ENCODE data around the gene CCDC126.
"Not testable (repeated sequence)": the region's sequence is repeated elsewhere in the genome, so short reads cannot be mapped to it uniquely, and the experiment has no call there.

Gene CCDC126

GRCh38 chr7:23658831-23659427 lies 61.7 kb downstream of the CCDC126 start:
- no peaks in the 10 kb centered on the region for H3K36me3 ChIP-seq (replicated peaks)
- no peaks in the 10 kb centered on the region for H3K27me3 ChIP-seq (ENCODE audit: low read depth)
- in situ Hi-C loops (cut with MboI; ENCODE audit: low sequenced_read_pairs) = no loop called here

GRCh38 chr7:23661385-23661784 lies 64.2 kb downstream of the CCDC126 start:
- Histone ChIP-seq H3K27me3 (ENCODE audit: low read depth) (no peaks in the 10 kb centered on the region), H3K4me3 (no peak overlapping the region), H3K4me1 (no peaks in the 10 kb centered on the region), H3K36me3 (replicated peaks) (no peaks in the 10 kb centered on the region), H3K9me3 (peaks cover 5% of the 10 kb centered on the region; the same call in 1 of the 2 replicates)
- in situ Hi-C loops (cut with MboI; ENCODE audit: low sequenced_read_pairs) = no loop called here
- no peak for DNase-seq (ENCODE audit: low spot score in 2 of 2)

More at GRCh38 chr7:23658831-23659427, 61.7 kb downstream of the CCDC126 start:
- peaks cover 5% of the 10 kb centered on the region; the same call in 1 of the 2 replicates for H3K9me3 ChIP-seq
- no peak for DNase-seq (ENCODE audit: low spot score in 2 of 2)
- H3K4me1 ChIP-seq = no peaks in the 10 kb centered on the region
- H3K4me3 ChIP-seq = no peak overlapping the region

GRCh38 chr7:23662124-23662983 lies 65.2 kb downstream of the CCDC126 start:
- no peak overlapping the region for H3K4me3 ChIP-seq
- no peaks in the 10 kb centered on the region for H3K4me1 ChIP-seq
- H3K27me3 ChIP-seq (ENCODE audit: low read depth) = no peaks in the 10 kb centered on the region
- in situ Hi-C loops (cut with MboI; ENCODE audit: low sequenced_read_pairs) = no loop called here
- H3K36me3 ChIP-seq (replicated peaks) = no peaks in the 10 kb centered on the region
- peaks cover 5% of the 10 kb centered on the region; the same call in 1 of the 2 replicates for H3K9me3 ChIP-seq
- DNase-seq (ENCODE audit: low spot score in 2 of 2) = no peak

GRCh38 chr7:23662984-23663313 lies 65.8 kb downstream of the CCDC126 start:
- Histone ChIP-seq H3K27me3 (ENCODE audit: low read depth) (no peaks in the 10 kb centered on the region), H3K36me3 (replicated peaks) (no peaks in the 10 kb centered on the region), H3K4me3 (no peak overlapping the region), H3K4me1 (no peaks in the 10 kb centered on the region), H3K9me3 (peaks cover 5% of the 10 kb centered on the region; the same call in 1 of the 2 replicates)
- in situ Hi-C loops (cut with MboI; ENCODE audit: low sequenced_read_pairs) = no loop called here
- no peak for DNase-seq (ENCODE audit: low spot score in 2 of 2)

- in situ Hi-C loops (cut with MboI; ENCODE audit: low sequenced_read_pairs) = no loop called here
- H3K4me1 ChIP-seq = no peaks in the 10 kb centered on the region
- H3K4me3 ChIP-seq = no peak overlapping the region
- H3K27me3 ChIP-seq (ENCODE audit: low read depth) = no peaks in the 10 kb centered on the region
- H3K36me3 ChIP-seq (replicated peaks) = no peaks in the 10 kb centered on the region
- H3K9me3 ChIP-seq = no peaks in the 10 kb centered on the region
- DNase-seq (ENCODE audit: low spot score in 2 of 2) = no peak
Observed at GRCh38 chr7:23664122-23664521, 66.9 kb downstream of the CCDC126 start.

GRCh38 chr7:23672033-23672432 lies 74.9 kb downstream of the CCDC126 start:
- no peaks in the 10 kb centered on the region for H3K27me3 ChIP-seq (ENCODE audit: low read depth)
- H3K4me1 ChIP-seq = no peaks in the 10 kb centered on the region
- no peaks in the 10 kb centered on the region for H3K36me3 ChIP-seq (replicated peaks)
- no peak for DNase-seq (ENCODE audit: low spot score in 2 of 2)
- no peaks in the 10 kb centered on the region for H3K9me3 ChIP-seq
- no peak overlapping the region for H3K4me3 ChIP-seq
- in situ Hi-C loops (cut with MboI; ENCODE audit: low sequenced_read_pairs) = no loop called here

GRCh38 chr7:23679898-23680413 lies 82.8 kb downstream of the CCDC126 start, which contains the start of gene FAM221A:
Gene FAM221A (plus strand): TSS chr7:23680199. CDS start chr7:23680219, 20 bp downstream.
- in situ Hi-C loops (cut with MboI; ENCODE audit: low sequenced_read_pairs) = no loop called here
- H3K9me3 ChIP-seq = no peaks in the 10 kb centered on the region; the same call in 1 of the 2 replicates
- DNase-seq (ENCODE audit: low spot score in 2 of 2) = no peak
- no peaks in the 10 kb centered on the region for H3K4me1 ChIP-seq
- H3K27me3 ChIP-seq (ENCODE audit: low read depth) = no peaks in the 10 kb centered on the region
- no peak within 1 kb of the TSS for H3K4me3 ChIP-seq
- no peaks in the 10 kb centered on the region for H3K36me3 ChIP-seq (replicated peaks)

GRCh38 chr7:23680414-23681405 lies 83.5 kb downstream of the CCDC126 start:
- H3K4me3 ChIP-seq = no peak overlapping the region
- DNase-seq (ENCODE audit: low spot score in 2 of 2) = no peak
- in situ Hi-C loops (cut with MboI; ENCODE audit: low sequenced_read_pairs) = no loop called here
- H3K4me1 ChIP-seq = no peaks in the 10 kb centered on the region
- no peaks in the 10 kb centered on the region for H3K27me3 ChIP-seq (ENCODE audit: low read depth)
- H3K36me3 ChIP-seq (replicated peaks) = no peaks in the 10 kb centered on the region
- no peaks in the 10 kb centered on the region; the same call in 1 of the 2 replicates for H3K9me3 ChIP-seq

- DNase-seq (ENCODE audit: low spot score in 2 of 2); H3K4me3 ChIP-seq; in situ Hi-C loops (cut with MboI; ENCODE audit: low sequenced_read_pairs): not testable (repeated sequence)
Observed at GRCh38 chr7:23684041-23684440, 86.9 kb downstream of the CCDC126 start.

GRCh38 chr7:23685731-23686130 lies 88.5 kb downstream of the CCDC126 start:
- Histone ChIP-seq H3K9me3 (no peaks in the 10 kb centered on the region), H3K4me1 (no peaks in the 10 kb centered on the region), H3K27me3 (ENCODE audit: low read depth) (no peaks in the 10 kb centered on the region), H3K36me3 (replicated peaks) (no peaks in the 10 kb centered on the region), H3K4me3 (no peak overlapping the region)
- no peak for DNase-seq (ENCODE audit: low spot score in 2 of 2)
- in situ Hi-C loops (cut with MboI; ENCODE audit: low sequenced_read_pairs) = no loop called here

More at GRCh38 chr7:23684041-23684440, 86.9 kb downstream of the CCDC126 start:
- not testable (repeated sequence) for H3K27me3 ChIP-seq (ENCODE audit: low read depth); H3K9me3 ChIP-seq; H3K36me3 ChIP-seq (replicated peaks); H3K4me1 ChIP-seq

- Histone ChIP-seq H3K4me1 (no peaks in the 10 kb centered on the region; the same call in 1 of the 2 replicates), H3K4me3 (no peak overlapping the region), H3K27me3 (ENCODE audit: low read depth) (no peaks in the 10 kb centered on the region), H3K36me3 (replicated peaks) (no peaks in the 10 kb centered on the region), H3K9me3 (no peaks in the 10 kb centered on the region)
- DNase-seq (ENCODE audit: low spot score in 2 of 2) = no peak
- in situ Hi-C loops (cut with MboI; ENCODE audit: low sequenced_read_pairs) = no loop called here
Observed at GRCh38 chr7:23687011-23687410, 89.8 kb downstream of the CCDC126 start.

- H3K36me3 ChIP-seq (replicated peaks) = no peaks in the 10 kb centered on the region
- no peaks in the 10 kb centered on the region; the same call in 1 of the 2 replicates for H3K4me1 ChIP-seq
- no peak for DNase-seq (ENCODE audit: low spot score in 2 of 2)
- H3K9me3 ChIP-seq = no peaks in the 10 kb centered on the region
- no peaks in the 10 kb centered on the region for H3K27me3 ChIP-seq (ENCODE audit: low read depth)
- in situ Hi-C loops (cut with MboI; ENCODE audit: low sequenced_read_pairs) = no loop called here
- H3K4me3 ChIP-seq = no peak overlapping the region
Observed at GRCh38 chr7:23689165-23689564, 92.0 kb downstream of the CCDC126 start.

GRCh38 chr7:23691320-23691719 lies 94.1 kb downstream of the CCDC126 start:
- Histone ChIP-seq H3K9me3 (no peaks in the 10 kb centered on the region), H3K4me3 (no peak overlapping the region), H3K4me1 (no peaks in the 10 kb centered on the region; the same call in 1 of the 2 replicates), H3K27me3 (ENCODE audit: low read depth) (no peaks in the 10 kb centered on the region), H3K36me3 (replicated peaks) (no peaks in the 10 kb centered on the region)
- in situ Hi-C loops (cut with MboI; ENCODE audit: low sequenced_read_pairs) = no loop called here
- no peak for DNase-seq (ENCODE audit: low spot score in 2 of 2)
